GM19193 (cell line): ENCODE results near the gene AMD1.

Source experiments
- POLR2A ChIP-seq: IDR thresholded peaks from 4 replicates; pipeline ENCODE4 v1.6.1; 2011; ENCODE audit not compliant: insufficient read depth, insufficient read length; ENCODE audit errors: extremely low read depth

AMD1 gene

DNA sequence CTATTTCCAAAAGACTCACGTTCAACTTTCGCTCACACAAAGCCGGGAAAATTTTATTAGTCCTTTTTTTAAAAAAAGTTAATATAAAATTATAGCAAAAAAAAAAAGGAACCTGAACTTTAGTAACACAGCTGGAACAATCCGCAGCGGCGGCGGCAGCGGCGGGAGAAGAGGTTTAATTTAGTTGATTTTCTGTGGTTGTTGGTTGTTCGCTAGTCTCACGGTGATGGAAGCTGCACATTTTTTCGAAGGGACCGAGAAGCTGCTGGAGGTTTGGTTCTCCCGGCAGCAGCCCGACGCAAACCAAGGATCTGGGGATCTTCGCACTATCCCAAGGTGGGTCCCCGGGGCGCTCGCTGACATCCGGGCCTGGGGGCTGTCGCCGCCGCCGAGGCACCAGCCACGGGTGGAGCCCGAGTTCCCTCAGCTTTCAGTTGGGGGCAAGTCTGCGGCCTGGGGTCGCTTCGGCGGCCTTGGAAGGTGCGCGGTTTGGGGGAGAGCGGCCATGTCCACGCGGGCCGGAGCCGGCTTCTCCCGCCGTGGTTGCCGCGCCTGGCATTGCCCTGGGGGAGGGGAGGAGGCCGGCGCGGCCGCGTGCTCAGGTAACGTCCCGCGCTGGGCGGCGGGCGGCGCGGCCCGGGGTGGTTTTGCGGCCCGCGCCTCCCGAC is 429 bp downstream of the AMD1 start:
- TF ChIP-seq POLR2A: peak; percentile 45

DNA sequence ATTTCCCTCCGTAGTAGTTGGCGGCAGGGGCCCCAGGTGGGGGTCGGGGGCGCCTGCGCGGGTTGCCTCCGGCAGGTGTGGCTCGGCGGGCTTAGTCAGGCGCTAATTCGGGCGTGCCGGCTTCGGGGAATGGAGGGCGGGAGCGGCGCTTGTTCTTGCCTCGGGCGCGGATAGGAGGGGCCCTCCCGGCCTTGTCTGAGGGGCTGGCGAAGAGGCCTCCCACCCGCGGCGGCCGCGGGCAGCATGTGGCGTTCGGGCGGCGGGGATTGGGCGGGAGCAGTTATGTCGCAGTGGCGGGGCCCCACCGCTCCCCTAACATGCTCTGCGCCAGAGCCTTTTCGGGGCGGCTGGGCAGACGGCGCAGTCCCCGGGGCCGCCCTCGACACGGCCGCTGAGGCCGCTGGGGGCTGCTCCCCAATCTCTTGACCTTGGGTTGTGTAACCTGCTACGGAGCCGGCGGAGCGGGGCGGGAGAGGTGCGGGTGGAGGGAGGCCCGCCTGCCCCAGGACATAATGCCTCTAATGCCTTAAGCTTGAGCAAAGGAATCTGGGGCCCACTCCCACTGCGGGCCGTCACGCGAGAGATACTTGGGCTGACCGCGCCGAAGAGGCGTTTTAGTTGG is 1.1 kb downstream of the AMD1 start:
- TF ChIP-seq POLR2A: no peak

DNA sequence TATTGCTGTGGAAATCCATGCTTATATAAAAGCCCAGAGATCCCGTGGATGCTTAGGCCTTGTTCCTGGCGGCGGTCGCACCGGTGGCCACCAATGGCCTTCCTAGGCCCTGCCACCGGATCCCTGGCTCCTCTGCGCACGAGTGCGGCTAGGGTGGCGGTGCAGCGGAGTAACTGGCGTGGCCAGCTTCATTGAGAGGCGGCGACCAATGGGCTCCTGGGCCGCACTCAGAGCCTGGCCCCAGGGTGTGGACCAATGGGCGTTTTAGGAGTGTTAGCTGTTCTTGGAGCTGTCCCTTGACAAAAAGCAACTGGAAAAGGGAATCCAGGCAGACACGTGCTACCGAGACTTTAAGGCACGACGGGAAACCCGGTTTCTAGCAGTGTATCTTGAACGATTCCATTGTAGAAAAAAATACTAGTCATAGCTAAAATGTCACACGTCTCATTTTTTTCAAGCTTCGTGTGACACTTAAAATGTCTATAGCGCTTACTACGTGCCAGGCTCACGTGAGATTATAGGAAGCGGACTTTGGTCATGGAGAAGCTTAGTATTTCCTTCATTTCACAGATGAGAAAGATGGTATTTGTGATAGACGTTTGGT is 1.7 kb downstream of the AMD1 start:
- TF ChIP-seq POLR2A: peak; percentile 83

DNA sequence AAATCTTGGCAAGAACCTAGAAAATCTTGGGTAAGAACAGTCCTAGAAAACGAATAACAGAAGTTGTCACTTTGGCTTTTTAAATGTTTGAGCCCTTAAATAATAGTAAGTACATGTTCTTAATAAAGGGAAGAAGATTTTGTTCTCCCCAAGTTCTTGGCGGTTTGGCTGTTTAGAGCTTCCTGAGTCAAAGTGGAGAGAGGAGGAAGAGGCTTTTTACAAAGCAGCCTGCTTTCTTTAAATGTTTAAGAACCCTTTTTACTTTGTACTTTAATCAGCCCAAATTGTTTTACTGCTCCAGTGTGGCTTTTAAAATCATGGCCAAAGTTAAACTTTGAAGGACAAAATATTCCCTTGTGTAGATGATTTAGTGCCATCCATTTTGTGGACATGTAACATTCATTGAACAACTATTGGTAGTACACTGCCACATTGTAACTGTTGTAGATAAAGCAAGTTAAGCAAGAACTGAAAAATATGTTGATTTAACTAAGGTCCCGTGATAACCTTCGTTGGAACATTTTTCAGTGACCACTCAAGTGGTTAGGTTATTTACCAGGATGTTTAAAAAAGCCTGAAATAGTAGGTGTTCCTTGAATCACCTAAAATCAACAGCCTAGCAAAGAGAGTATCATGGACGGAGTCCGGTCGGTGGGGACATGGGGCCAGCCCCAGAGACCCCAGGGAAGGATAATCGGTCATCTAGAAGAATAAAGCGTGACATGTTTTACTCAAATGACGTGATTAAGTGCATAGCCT is 2.4 kb downstream of the AMD1 start:
- no peak for TF ChIP-seq POLR2A

DNA sequence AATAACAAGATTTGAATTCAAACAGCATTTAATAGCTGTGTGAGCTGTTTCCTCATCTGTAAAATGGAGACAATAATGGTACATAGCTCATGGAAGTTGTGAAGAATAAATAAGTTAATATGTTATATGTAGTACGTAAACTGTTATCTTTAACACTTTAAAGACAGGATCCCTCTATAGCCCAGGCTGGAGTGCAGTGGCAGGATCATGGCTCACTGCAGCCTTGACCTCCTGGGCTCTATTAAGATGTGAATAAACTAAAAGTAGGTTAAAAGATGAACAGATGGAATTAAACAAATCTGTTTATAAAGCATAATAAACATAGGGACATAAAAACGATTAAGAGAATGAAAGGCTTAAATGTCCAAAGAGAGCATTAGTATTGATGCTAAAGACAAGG is 3.0 kb downstream of the AMD1 start:
- no peak for TF ChIP-seq POLR2A

DNA sequence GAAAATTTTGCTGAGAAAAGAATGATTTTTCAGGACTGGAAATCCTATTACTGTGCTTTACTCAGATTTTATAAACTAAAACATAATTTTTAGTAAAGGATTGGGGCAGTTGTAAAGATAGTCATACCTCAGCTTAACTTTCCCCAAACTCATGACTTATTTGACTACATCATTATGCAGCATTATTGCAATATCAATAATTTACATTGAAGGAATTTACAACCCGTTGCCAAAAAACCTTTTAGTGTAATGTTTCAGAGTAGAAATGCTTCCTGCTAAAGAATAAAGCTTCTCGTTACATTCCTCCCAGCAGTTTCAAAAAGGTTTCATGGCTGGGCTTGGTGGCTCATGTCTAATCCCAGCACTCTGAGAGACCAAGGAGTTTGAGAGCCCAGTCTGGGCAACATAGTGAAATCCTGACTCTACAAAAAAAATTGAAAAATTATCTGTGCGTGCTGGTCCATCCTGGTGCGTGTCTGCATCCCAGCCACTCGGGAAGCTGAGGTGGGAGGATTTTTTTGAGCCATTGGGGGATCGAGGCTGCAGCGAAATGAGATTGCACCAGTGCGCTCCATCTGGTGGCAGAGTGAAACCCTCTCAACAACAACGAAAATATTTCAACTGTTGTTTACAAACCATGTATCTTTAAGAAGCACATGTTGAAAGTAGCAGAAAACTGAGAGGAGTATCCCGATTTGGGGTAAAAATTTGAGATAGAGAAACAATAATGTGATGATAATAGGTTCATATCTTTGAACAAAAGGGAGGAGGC is 4.4 kb downstream of the AMD1 start:
- no peak for TF ChIP-seq POLR2A

DNA sequence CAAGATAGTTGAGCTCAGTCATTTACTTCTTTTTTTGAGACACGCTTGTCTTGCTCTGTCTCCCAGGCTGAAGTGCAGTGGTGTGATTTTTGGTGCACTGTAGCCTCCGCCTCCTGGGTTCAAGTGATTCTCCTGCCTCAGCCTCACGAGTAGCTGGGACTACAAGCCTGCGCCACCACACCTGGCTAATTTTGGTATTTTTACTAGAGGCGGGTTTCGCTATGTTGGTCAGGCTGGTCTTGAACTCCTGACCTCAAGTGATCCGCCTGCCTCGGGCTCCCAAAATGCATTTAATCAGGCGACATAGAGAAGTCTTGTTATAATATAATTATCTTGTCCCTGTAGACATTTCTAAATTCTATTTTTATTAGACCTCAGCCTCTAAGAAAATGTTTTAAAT is 6.1 kb downstream of the AMD1 start:
- no peak for TF ChIP-seq POLR2A

DNA sequence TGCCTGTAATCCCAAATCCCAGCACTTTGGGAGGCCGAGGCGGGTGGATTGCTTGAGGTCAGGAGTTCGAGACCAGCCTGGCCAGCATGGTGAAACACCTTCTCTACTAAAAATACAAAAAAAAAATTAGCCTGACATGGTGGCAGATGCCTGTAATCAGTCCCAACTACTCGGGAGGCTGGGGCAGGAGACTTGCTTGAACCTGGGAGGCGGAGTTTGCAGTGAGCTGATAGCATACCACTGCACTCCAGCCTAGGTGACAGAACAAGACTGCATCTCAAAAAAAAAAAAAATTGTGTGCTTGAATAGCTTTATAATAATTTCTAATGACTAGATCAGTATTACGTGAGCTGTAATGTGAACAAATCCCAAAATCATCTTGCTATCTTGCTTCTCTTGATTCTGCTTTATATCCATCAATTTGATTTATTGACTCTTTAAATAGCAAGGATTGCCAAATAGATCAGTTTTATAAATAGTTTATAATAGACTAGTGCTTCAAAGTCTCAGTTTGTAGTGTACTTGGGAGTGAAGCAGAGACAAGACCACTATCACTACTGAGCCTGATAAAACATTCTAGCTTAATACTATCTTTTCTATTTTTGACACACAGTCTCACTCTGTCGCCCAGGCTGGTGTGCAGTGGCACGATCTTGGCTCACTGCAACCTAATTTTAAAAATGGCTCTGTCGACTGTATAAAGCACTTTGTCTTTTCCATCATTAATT is 7.1 kb downstream of the AMD1 start:
- TF ChIP-seq POLR2A: no peak

DNA sequence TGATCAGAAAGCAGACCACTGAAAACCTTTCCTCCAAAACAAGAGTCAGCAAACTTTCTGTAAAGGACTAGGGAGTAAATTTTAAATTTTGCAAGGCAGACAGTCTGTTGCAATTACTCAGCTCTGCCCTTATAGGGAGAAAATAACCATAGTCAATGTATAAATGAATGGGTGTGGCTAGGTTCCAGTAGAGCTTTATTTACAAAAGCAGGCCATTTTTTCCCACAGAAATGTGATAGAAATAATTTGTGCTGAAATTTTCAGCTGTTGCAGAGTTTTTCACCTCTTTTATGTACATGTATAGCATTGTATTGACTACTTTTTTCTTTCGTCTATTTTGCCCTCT is 7.7 kb downstream of the AMD1 start:
- TF ChIP-seq POLR2A: no peak

DNA sequence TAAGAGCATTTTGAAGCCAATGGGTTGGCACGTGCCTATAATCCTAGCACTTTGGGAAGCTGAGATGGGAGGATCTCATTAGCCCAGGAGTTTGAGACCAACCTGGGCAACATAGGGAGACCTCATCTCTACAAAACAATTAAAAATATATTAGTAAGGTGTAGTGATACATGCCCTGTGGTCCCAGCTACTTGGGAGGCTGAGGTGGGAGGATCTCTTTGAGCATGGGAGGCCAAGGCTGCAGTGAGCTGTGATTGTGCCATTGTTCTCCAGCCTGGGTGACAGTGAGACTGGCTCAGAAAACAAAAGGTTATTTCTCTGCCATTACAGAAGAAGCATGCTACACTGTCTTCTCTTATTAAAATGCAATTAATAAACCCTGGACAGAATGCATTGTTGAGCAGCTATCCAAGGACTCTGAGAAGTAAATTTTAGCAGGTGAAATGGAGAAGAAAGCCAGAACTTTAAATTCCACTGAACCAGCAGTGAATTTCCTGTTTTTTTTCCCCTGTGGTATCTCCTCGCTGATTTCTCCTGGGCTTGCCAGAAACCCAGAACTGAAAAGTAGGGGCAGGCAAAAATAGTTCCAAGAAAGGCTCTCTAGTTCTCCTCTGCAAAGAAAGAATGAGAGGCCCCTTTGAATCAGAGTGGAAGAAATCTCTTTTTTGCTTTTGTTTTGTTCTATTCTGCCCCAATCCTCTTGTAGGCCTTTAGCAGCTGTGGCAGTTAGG is 8.4 kb downstream of the AMD1 start:
- TF ChIP-seq POLR2A: no peak

DNA sequence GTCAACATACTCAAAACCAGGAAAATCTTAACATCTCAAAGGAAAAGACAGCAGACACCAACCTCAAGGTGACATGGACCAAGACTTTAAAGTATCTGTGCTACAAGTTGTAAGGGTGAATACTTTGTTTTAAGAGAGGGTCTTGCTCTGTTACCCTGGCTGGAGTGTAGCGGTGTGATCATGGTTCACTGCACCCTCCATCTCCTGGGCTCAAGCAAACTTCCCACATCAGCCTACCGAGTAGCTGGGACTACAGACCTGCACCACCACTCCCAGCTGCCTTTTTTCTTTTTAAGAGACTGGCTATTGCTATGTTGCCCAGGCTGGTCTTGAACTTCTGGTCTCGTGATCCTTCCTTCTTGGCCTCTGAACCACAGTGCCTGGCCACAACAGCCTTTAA is 9.7 kb downstream of the AMD1 start:
- no peak for TF ChIP-seq POLR2A

DNA sequence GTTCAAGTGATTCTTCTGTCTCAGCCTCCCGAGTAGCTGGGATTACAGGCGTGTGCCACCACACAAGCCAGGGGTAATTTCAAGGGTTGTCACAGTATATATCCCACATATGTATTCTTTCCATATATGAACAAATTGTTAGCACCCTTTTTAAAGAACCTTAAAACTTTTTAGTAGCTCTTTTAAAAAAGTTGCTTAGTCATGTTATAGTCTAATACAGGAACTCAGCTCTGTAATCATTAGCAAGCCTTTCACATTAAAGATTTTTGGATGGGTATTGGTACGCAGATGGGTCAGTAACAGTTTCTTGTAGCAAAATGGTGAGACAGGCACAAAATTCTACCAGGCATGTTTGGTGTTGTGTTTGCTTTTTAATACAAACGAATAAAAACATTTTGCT is 10.9 kb downstream of the AMD1 start:
- no peak for TF ChIP-seq POLR2A

DNA sequence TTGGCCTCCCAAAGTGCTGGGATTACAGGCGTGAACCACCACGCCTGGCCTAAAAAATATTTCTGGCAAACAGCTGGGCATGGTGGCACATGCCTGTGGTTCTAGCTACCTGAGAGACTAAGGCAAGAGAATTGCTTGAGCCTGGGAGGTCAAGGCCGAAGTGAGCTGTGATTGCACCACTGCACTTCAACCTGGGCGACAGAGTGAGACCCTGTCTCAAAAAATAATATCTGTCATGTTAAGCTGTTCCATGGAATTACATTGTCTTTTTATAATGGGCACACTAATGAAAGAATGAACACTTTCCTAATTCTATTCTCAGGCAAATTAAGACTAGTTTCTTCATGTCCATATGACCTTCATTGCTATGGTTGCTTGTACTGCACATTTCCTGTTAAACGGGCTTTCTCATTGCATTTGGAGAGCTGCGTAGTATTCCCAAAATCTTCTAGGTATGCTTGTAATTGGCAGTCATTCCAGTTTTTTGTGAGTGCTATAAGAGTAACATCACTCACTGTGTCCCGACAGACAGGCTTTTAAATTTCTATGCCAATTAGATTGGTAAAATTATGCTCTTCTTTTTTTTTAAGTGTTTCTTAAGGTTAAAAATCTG is 12.1 kb downstream of the AMD1 start:
- no peak for TF ChIP-seq POLR2A
